ENCODE measurements around the gene ATP2B2.
A peak's percentile ranks its signal among the peaks of the same experiment; 100 is the strongest.

ATP2B2 gene

GRCh38 chr3:10400050-10400748 lies 105.2 kb downstream of the ATP2B2 start:
- Histone ChIP-seq H3K9me3 (ENCODE audit: control insufficient read depth, insufficient read depth, low read length) (no peaks in the 10 kb centered on the region), H3K27me3 (ENCODE audit: control insufficient read depth, insufficient read depth, low read length) (no peaks in the 10 kb centered on the region), H3K36me3 (ENCODE audit: control insufficient read depth, insufficient read depth, low read length) (no peaks in the 10 kb centered on the region), H3K4me3 (ENCODE audit: low read length) (no peak overlapping the region), H3K4me1 (ENCODE audit: control insufficient read depth, insufficient read depth, low read length) (no peaks in the 10 kb centered on the region), H3K27ac (ENCODE audit: low read length) (no peak overlapping the region)
- no peak for DNase-seq (ENCODE audit: low read depth, low spot score)
- WGBS (ENCODE audit: insufficient coverage, insufficient read length) = no CpG with 5 or more reads among the region's 8 CpGs

- no peak for DNase-seq (ENCODE audit: low read depth, low spot score)
- Histone ChIP-seq H3K4me3 (ENCODE audit: low read length) (no peak overlapping the region), H3K36me3 (ENCODE audit: control insufficient read depth, insufficient read depth, low read length) (no peaks in the 10 kb centered on the region), H3K4me1 (ENCODE audit: control insufficient read depth, insufficient read depth, low read length) (no peaks in the 10 kb centered on the region), H3K9me3 (ENCODE audit: control insufficient read depth, insufficient read depth, low read length) (no peaks in the 10 kb centered on the region), H3K27me3 (ENCODE audit: control insufficient read depth, insufficient read depth, low read length) (no peaks in the 10 kb centered on the region), H3K27ac (ENCODE audit: low read length) (no peak overlapping the region)
- WGBS (ENCODE audit: insufficient coverage, insufficient read length) = no CpG with 5 or more reads among the region's 3 CpGs
These were observed 105.8 kb downstream of the ATP2B2 start for GRCh38 chr3:10399634-10400033.

- H3K9me3 ChIP-seq (ENCODE audit: control insufficient read depth, insufficient read depth, low read length) = no peaks in the 10 kb centered on the region
- no peak for DNase-seq (ENCODE audit: low read depth, low spot score)
- no peaks in the 10 kb centered on the region for H3K27me3 ChIP-seq (ENCODE audit: control insufficient read depth, insufficient read depth, low read length)
- H3K4me1 ChIP-seq (ENCODE audit: control insufficient read depth, insufficient read depth, low read length) = no peaks in the 10 kb centered on the region; the same call in 1 of the 2 replicates
- WGBS (ENCODE audit: insufficient coverage, insufficient read length) = no CpG with 5 or more reads among the region's 4 CpGs
- H3K27ac ChIP-seq (ENCODE audit: low read length) = no peak overlapping the region
- H3K36me3 ChIP-seq (ENCODE audit: control insufficient read depth, insufficient read depth, low read length) = no peaks in the 10 kb centered on the region
- H3K4me3 ChIP-seq (ENCODE audit: low read length) = no peak overlapping the region
These were observed 107.0 kb downstream of the ATP2B2 start for GRCh38 chr3:10398341-10398740.

GRCh38 chr3:10397879-10398278 lies 107.5 kb downstream of the ATP2B2 start:
- Histone ChIP-seq H3K4me1 (ENCODE audit: control insufficient read depth, insufficient read depth, low read length) (no peaks in the 10 kb centered on the region; the same call in 1 of the 2 replicates), H3K27me3 (ENCODE audit: control insufficient read depth, insufficient read depth, low read length) (no peaks in the 10 kb centered on the region), H3K9me3 (ENCODE audit: control insufficient read depth, insufficient read depth, low read length) (no peaks in the 10 kb centered on the region), H3K4me3 (ENCODE audit: low read length) (no peak overlapping the region), H3K27ac (ENCODE audit: low read length) (no peak overlapping the region), H3K36me3 (ENCODE audit: control insufficient read depth, insufficient read depth, low read length) (no peaks in the 10 kb centered on the region)
- no peak for DNase-seq (ENCODE audit: low read depth, low spot score)
- whole genome bisulfite sequencing (ENCODE audit: insufficient coverage, insufficient read length) = no CpG with 5 or more reads among the region's 4 CpGs

- no CpG with 5 or more reads among the region's 4 CpGs for WGBS (ENCODE audit: insufficient coverage, insufficient read length)
- no peak overlapping the region for H3K4me3 ChIP-seq (ENCODE audit: low read length)
- H3K27ac ChIP-seq (ENCODE audit: low read length) = no peak overlapping the region
- no peaks in the 10 kb centered on the region for H3K27me3 ChIP-seq (ENCODE audit: control insufficient read depth, insufficient read depth, low read length)
- H3K9me3 ChIP-seq (ENCODE audit: control insufficient read depth, insufficient read depth, low read length) = no peaks in the 10 kb centered on the region
- DNase-seq (ENCODE audit: low read depth, low spot score) = no peak
- H3K4me1 ChIP-seq (ENCODE audit: control insufficient read depth, insufficient read depth, low read length) = no peaks in the 10 kb centered on the region; the same call in 1 of the 2 replicates
- H3K36me3 ChIP-seq (ENCODE audit: control insufficient read depth, insufficient read depth, low read length) = no peaks in the 10 kb centered on the region
These were observed 108.5 kb downstream of the ATP2B2 start for GRCh38 chr3:10396931-10397330.

GRCh38 chr3:10396083-10396482 lies 109.3 kb downstream of the ATP2B2 start:
- Histone ChIP-seq H3K9me3 (ENCODE audit: control insufficient read depth, insufficient read depth, low read length) (no peaks in the 10 kb centered on the region), H3K27me3 (ENCODE audit: control insufficient read depth, insufficient read depth, low read length) (no peaks in the 10 kb centered on the region), H3K4me1 (ENCODE audit: control insufficient read depth, insufficient read depth, low read length) (no peaks in the 10 kb centered on the region; the same call in 1 of the 2 replicates), H3K4me3 (ENCODE audit: low read length) (no peak overlapping the region), H3K36me3 (ENCODE audit: control insufficient read depth, insufficient read depth, low read length) (no peaks in the 10 kb centered on the region), H3K27ac (ENCODE audit: low read length) (no peak overlapping the region)
- no peak for DNase-seq (ENCODE audit: low read depth, low spot score)
- no CpG with 5 or more reads among the region's 4 CpGs for WGBS (ENCODE audit: insufficient coverage, insufficient read length)

GRCh38 chr3:10395671-10396070 lies 109.7 kb downstream of the ATP2B2 start:
- no peaks in the 10 kb centered on the region; the same call in 1 of the 2 replicates for H3K4me1 ChIP-seq (ENCODE audit: control insufficient read depth, insufficient read depth, low read length)
- H3K27me3 ChIP-seq (ENCODE audit: control insufficient read depth, insufficient read depth, low read length) = no peaks in the 10 kb centered on the region
- no peak overlapping the region for H3K27ac ChIP-seq (ENCODE audit: low read length)
- H3K9me3 ChIP-seq (ENCODE audit: control insufficient read depth, insufficient read depth, low read length) = no peaks in the 10 kb centered on the region
- no peak for DNase-seq (ENCODE audit: low read depth, low spot score)
- H3K4me3 ChIP-seq (ENCODE audit: low read length) = no peak overlapping the region
- no peaks in the 10 kb centered on the region for H3K36me3 ChIP-seq (ENCODE audit: control insufficient read depth, insufficient read depth, low read length)
- no CpG with 5 or more reads among the region's 4 CpGs for WGBS (ENCODE audit: insufficient coverage, insufficient read length)

GRCh38 chr3:10395196-10395595 lies 110.2 kb downstream of the ATP2B2 start:
- H3K4me3 ChIP-seq (ENCODE audit: low read length) = no peak overlapping the region
- DNase-seq (ENCODE audit: low read depth, low spot score) = peak; percentile 29
- no peaks in the 10 kb centered on the region; the same call in 1 of the 2 replicates for H3K4me1 ChIP-seq (ENCODE audit: control insufficient read depth, insufficient read depth, low read length)
- no peaks in the 10 kb centered on the region for H3K9me3 ChIP-seq (ENCODE audit: control insufficient read depth, insufficient read depth, low read length)
- H3K27ac ChIP-seq (ENCODE audit: low read length) = no peak overlapping the region
- no peaks in the 10 kb centered on the region for H3K36me3 ChIP-seq (ENCODE audit: control insufficient read depth, insufficient read depth, low read length)
- WGBS (ENCODE audit: insufficient coverage, insufficient read length) = no CpG with 5 or more reads among the region's 7 CpGs
- no peaks in the 10 kb centered on the region for H3K27me3 ChIP-seq (ENCODE audit: control insufficient read depth, insufficient read depth, low read length)

- Histone ChIP-seq H3K36me3 (ENCODE audit: control insufficient read depth, insufficient read depth, low read length) (no peaks in the 10 kb centered on the region), H3K27me3 (ENCODE audit: control insufficient read depth, insufficient read depth, low read length) (no peaks in the 10 kb centered on the region), H3K4me1 (ENCODE audit: control insufficient read depth, insufficient read depth, low read length) (no peaks in the 10 kb centered on the region; the same call in 1 of the 2 replicates), H3K27ac (ENCODE audit: low read length) (no peak overlapping the region), H3K4me3 (ENCODE audit: low read length) (no peak overlapping the region), H3K9me3 (ENCODE audit: control insufficient read depth, insufficient read depth, low read length) (no peaks in the 10 kb centered on the region)
- WGBS (ENCODE audit: insufficient coverage, insufficient read length) = no CpG with 5 or more reads among the region's 15 CpGs
- DNase-seq (ENCODE audit: low read depth, low spot score) = no peak
These were observed 110.8 kb downstream of the ATP2B2 start for GRCh38 chr3:10394491-10395025.

GRCh38 chr3:10393514-10393913 lies 111.9 kb downstream of the ATP2B2 start:
- H3K36me3 ChIP-seq (ENCODE audit: control insufficient read depth, insufficient read depth, low read length) = no peaks in the 10 kb centered on the region
- WGBS (ENCODE audit: insufficient coverage, insufficient read length) = no CpG with 5 or more reads among the region's 2 CpGs
- no peaks in the 10 kb centered on the region for H3K9me3 ChIP-seq (ENCODE audit: control insufficient read depth, insufficient read depth, low read length)
- DNase-seq (ENCODE audit: low read depth, low spot score) = no peak
- H3K27ac ChIP-seq (ENCODE audit: low read length) = no peak overlapping the region
- H3K27me3 ChIP-seq (ENCODE audit: control insufficient read depth, insufficient read depth, low read length) = no peaks in the 10 kb centered on the region
- no peaks in the 10 kb centered on the region; the same call in 1 of the 2 replicates for H3K4me1 ChIP-seq (ENCODE audit: control insufficient read depth, insufficient read depth, low read length)
- no peak overlapping the region for H3K4me3 ChIP-seq (ENCODE audit: low read length)

Measured in iPS DF 6.9 (cell line).